Sigmoid colon (tissue), 4 donors: ENCODE measurements around the gene DNAJC5.

Source experiments
- CTCF ChIP-seq, 4 experiments: fragments of 450-650 bp in 3 of 4; fragments of 200-600 bp in 1 of 4; IDR thresholded peaks; one replicate each; pipeline ENCODE4 v1.5.1; 2016 to 2019; ENCODE audit warnings: antibody characterized with exemption in 4 of 4, mild to moderate bottlenecking in 3 of 4, moderate library complexity in 2 of 4
- EP300 ChIP-seq, 4 donors: sonication (generic); formaldehyde crosslinking; IDR thresholded peaks; one replicate each; pipeline ENCODE4 v1.6.1; 2017; ENCODE audit warnings: antibody characterized with exemption in 4 of 4
- POLR2A ChIP-seq, 2 donors: fragments of 450-650 bp; IDR thresholded peaks; one replicate each; pipeline ENCODE4 v1.6.1; 2016; ENCODE audit warnings: antibody characterized with exemption in 2 of 2, mild to moderate bottlenecking in 2 of 2, moderate library complexity in 2 of 2
- POLR2AphosphoS5 ChIP-seq, 4 donors: sonication (generic); formaldehyde crosslinking; IDR thresholded peaks; one replicate each; pipeline ENCODE4 v1.6.1; 2017; ENCODE audit warnings: antibody characterized with exemption in 4 of 4

GRCh38 chr20:63850689-63851547 lies 44.0 kb upstream of the DNAJC5 start:
- TF ChIP-seq CTCF (IDR thresholded peaks at IDR 0.05) (no peak), POLR2AphosphoS5 (IDR thresholded peaks at IDR 0.05) (no peak), EP300 (IDR thresholded peaks at IDR 0.05) (no peak), POLR2A (IDR thresholded peaks at IDR 0.05) (no peak)
